ENCODE results near the gene CADPS. TPM values are rescaled to one million over a fixed set of nuclear protein-coding genes. Genes with fewer than 3 reads are reported as not detected.

The CADPS gene
- total and polyA plus RNA-seq, 9 of the 15 experiments (the other 6 are each of a cell fraction or from before 2014, with no cell fraction given): not detected

- Histone ChIP-seq H3K9me1 (ENCODE audit: control insufficient read depth, insufficient read depth, low read length) (no peaks in the 10 kb centered on the region), H3K4me2 (ENCODE audit: insufficient read depth, low read length) (no peak overlapping the region), H3K27me3 (ENCODE audit: control insufficient read depth in 2 of 2, insufficient read depth in 2 of 2, low read length in 2 of 2) (peaks cover 0 to 27% of the 10 kb centered on the region in 2 experiments; a peak in 2 of 5 replicates), H3K4me3 (no peak overlapping the region), H3K9ac (ENCODE audit: insufficient read depth in 1 of 2, low read depth in 2 of 2, low read length in 2 of 2) (no peak overlapping the region), H4K20me1 (replicated peaks; ENCODE audit: control insufficient read depth, insufficient read depth, low read length) (no peaks in the 10 kb centered on the region), H3K9me3 (replicated peaks; ENCODE audit: control insufficient read depth, insufficient read depth, low read depth, low read length) (no peaks in the 10 kb centered on the region), H3K36me3 (ENCODE audit: control insufficient read depth, insufficient read depth, low read length) (no peaks in the 10 kb centered on the region), H2AFZ (ENCODE audit: low read depth, low read length) (no peak overlapping the region), H3K79me2 (ENCODE audit: control insufficient read depth, insufficient read depth, low read length) (no peaks in the 10 kb centered on the region), H3K27ac (ENCODE audit: extremely low read depth, low read depth, low read length) (no peak overlapping the region), H3K4me1 (replicated peaks in 1 of 2; ENCODE audit: control insufficient read depth in 2 of 2, insufficient read depth in 2 of 2, low read length in 2 of 2) (no peaks in the 10 kb centered on the region)
- in situ Hi-C loops (cut with MboI) (no loop called here), intact Hi-C loops (cut with micrococcal nuclease) (no loop called here)
- no TSS peak for BruUV-seq (replicated peaks)
- no peak for FAIRE-seq
- ChIA-PET POLR2A (no interaction called here), CTCF (ENCODE audit: low intra/inter-chr PET ratio) (no interaction called here)
- no peak for TF ChIP-seq SLC30A9 (CRISPR knock-in tag; IDR thresholded peaks at IDR 0.05)
- TF ChIP-seq POLR2H (tag; IDR thresholded peaks at IDR 0.05; ENCODE audit: low read depth): no peak
- TF ChIP-seq MXI1 (IDR thresholded peaks at IDR 0.05; ENCODE audit: low read depth, low read length): no peak
- TF ChIP-seq ADNP (tag; IDR thresholded peaks at IDR 0.05): no peak
- TF ChIP-seq SMARCA4 (IDR thresholded peaks at IDR 0.05): no peak
- no peak for TF ChIP-seq MEF2D (tag; conservative IDR thresholded peaks at IDR 0.05; ENCODE audit: low read depth)
- no peak for TF ChIP-seq ZNF324 (CRISPR knock-in tag; IDR thresholded peaks at IDR 0.05)
- no peak for TF ChIP-seq EWSR1 (IDR thresholded peaks at IDR 0.05; ENCODE audit: borderline replicate concordance, low read depth, partially characterized antibody)
- no peak for ATAC-seq
- DNase-seq (ENCODE audit: extremely low read depth in 1 of 4, low spot score in 3 of 4): no peak
- 0% methylated on average over 11 of the region's 16 CpGs for WGBS (ENCODE audit: insufficient coverage, low coverage, missing lambda C conversion rate)
These were observed 509.7 kb downstream of the CADPS start for GRCh38 chr3:62365391-62366125.

All from K562 (cell line).